ENCODE measurements around the gene MAP3K2.

The MAP3K2 gene, protein sequence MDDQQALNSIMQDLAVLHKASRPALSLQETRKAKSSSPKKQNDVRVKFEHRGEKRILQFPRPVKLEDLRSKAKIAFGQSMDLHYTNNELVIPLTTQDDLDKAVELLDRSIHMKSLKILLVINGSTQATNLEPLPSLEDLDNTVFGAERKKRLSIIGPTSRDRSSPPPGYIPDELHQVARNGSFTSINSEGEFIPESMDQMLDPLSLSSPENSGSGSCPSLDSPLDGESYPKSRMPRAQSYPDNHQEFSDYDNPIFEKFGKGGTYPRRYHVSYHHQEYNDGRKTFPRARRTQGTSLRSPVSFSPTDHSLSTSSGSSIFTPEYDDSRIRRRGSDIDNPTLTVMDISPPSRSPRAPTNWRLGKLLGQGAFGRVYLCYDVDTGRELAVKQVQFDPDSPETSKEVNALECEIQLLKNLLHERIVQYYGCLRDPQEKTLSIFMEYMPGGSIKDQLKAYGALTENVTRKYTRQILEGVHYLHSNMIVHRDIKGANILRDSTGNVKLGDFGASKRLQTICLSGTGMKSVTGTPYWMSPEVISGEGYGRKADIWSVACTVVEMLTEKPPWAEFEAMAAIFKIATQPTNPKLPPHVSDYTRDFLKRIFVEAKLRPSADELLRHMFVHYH

DNA sequence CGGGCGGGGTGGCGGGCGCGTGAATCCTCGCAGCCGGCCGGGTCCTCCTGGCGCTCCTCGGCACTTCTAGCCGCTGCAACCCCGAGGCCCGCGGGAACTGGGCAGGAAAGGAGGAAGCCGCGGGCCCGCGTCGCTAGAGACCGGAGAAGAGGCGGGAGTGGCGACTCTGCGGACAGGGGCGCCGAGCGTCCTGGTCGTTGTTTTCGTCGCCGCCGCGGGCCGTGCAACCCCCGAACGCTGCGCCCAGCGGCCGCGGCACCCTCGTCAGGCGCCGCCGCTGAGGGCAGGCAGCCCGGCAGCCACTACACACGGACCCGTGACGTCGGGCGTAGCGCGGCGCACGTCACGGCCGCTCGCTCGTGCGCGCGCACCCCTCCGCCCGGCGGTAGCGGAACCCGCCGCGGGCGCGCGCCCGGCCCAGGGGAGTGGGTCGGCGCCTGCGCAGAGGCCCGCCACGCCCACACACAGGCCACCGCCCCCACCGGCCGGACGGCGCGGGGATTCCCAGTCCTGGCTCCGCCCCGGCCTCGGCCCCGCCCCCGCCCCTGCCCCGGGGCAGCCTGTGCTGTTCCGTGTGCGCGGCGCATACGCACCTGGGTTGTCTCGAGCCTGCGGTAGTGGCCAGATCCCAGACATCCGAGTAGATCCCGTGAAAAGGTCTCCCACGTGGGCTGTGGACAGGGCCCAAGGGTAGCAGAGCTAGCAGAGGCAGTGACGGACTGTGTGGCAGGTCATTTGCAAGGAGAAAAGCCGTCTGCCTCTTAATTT is at the start of gene MAP3K2:
TSS of gene MAP3K2 (minus strand) at position 321 of the 768 bp plus-strand sequence. CDS start 44,846 bp downstream, outside the sequence.
- peak; percentile 93 for DNase-seq

GRCh38 chr2:127437056-127437455 is 49.3 kb upstream of the MAP3K2 start:
- no peak for DNase-seq

DNA sequence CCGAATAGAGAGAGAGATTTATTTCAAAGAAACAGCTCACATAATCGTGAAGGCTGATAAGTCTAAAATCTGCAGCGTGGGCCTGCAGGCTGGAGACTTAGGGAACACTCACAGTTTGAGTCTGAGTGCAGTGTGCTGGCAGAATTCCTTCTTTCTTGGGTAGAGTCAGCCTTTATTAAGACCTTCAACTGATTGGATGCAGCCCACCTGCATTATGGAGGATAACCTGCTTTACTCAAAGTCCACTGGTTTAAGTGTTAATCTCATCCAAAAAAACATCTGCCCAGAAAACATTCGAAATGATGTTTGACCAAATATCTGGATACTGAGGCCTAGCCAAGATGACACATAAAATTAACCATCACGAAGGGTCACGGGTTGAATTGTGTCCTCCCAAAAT is 46.7 kb upstream of the MAP3K2 start:
- DNase-seq, result no peak

DNA sequence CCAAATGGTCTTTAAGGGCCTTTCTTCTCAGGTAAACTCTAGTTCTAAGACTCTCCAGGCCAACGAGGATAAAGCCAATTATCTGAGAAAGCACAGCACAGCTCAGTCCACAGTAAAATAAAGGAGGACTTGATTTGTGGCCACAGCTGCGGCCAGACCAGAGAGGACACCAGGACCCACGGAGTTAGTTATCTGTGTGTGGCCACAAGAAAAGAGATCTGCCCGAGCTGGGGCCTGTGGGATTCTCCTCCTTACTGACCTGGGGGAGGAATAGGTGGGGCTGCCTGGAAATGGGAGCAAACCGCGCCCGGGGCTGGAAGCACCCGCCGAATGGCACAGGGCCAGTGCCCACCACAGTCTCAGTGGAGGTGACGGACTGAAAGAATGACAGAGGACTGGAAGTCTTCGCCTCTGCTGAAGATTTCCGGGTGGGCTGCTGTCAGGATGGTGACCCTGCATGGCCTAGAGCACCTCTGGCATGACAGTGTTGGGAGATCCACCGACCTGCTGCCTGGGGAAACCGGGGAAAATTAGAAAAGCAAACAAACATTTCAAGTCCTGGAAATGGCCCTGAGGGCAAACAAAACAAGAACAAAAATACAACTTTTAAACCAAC is 43.7 kb upstream of the MAP3K2 start:
- no peak for DNase-seq

- no peak for DNase-seq
Measured at GRCh38 chr2:127429844-127430425, 42.2 kb upstream of the MAP3K2 start.

GRCh38 chr2:127429291-127429690 is 41.5 kb upstream of the MAP3K2 start:
- DNase-seq, result no peak

- no peak for DNase-seq
Measured at GRCh38 chr2:127428815-127429109, 41.0 kb upstream of the MAP3K2 start.

DNA sequence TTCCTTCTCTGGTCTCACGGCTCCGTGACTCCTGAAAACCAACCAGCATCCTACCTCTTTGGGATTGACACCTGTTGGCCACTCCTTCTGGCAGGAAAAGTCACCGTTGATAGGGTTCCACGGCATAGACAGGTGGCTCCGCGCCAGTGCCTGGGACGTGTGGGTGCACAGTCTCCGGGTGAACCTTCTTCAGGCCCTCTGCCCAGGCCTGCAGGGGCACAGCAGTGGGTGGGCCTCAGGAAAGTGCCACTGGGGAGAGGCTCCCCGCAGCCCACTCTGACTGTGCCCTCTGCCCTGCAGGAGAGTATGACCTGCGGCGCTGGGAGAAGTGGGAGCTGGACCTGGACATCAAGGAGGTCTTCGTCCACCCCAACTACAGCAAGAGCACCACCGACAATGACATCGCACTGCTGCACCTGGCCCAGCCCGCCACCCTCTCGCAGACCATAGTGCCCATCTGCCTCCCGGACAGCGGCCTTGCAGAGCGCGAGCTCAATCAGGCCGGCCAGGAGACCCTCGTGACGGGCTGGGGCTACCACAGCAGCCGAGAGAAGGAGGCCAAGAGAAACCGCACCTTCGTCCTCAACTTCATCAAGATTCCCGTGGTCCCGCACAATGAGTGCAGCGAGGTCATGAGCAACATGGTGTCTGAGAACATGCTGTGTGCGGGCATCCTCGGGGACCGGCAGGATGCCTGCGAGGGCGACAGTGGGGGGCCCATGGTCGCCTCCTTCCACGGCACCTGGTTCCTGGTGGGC is 40.5 kb upstream of the MAP3K2 start:
- no peak for DNase-seq

DNA sequence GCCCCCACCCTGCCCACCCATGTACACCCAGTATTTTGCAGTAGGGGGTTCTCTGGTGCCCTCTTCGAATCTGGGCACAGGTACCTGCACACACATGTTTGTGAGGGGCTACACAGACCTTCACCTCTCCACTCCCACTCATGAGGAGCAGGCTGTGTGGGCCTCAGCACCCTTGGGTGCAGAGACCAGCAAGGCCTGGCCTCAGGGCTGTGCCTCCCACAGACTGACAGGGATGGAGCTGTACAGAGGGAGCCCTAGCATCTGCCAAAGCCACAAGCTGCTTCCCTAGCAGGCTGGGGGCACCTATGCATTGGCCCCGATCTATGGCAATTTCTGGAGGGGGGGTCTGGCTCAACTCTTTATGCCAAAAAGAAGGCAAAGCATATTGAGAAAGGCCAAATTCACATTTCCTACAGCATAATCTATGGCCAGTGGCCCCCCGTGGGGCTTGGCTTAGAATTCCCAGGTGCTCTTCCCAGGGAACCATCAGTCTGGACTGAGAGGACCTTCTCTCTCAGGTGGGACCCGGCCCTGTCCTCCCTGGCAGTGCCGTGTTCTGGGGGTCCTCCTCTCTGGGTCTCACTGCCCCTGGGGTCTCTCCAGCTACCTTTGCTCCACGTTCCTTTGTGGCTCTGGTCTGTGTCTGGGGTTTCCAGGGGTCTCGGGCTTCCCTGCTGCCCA is 39.7 kb upstream of the MAP3K2 start:
- no peak for DNase-seq

DNA sequence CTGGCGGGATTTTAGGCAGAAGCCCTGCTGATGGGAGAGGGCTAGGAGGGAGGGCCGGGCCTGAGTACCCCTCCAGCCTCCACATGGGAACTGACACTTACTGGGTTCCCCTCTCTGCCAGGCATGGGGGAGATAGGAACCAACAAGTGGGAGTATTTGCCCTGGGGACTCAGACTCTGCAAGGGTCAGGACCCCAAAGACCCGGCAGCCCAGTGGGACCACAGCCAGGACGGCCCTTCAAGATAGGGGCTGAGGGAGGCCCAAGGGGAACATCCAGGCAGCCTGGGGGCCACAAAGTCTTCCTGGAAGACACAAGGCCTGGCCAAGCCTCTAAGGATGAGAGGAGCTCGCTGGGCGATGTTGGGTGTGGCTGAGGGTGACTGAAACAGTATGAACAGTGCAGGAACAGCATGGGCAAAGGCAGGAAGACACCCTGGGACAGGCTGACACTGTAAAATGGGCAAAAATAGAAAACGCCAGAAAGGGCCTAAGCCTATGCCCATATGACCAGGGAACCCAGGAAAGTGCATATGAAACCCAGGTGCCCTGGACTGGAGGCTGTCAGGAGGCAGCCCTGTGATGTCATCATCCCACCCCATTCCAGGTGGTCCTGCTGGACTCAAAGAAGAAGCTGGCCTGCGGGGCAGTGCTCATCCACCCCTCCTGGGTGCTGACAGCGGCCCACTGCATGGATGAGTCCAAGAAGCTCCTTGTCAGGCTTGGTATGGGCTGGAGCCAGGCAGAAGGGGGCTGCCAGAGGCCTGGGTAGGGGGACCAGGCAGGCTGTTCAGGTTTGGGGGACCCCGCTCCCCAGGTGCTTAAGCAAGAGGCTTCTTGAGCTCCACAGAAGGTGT is 39.0 kb upstream of the MAP3K2 start:
- no peak for DNase-seq

- no peak for DNase-seq
Measured at GRCh38 chr2:127425540-127426490, 38.0 kb upstream of the MAP3K2 start.

- no peak for DNase-seq
Measured at GRCh38 chr2:127424598-127425520, 37.1 kb upstream of the MAP3K2 start.

GRCh38 chr2:127423880-127424279 is 36.1 kb upstream of the MAP3K2 start:
- DNase-seq, result no peak

DNA sequence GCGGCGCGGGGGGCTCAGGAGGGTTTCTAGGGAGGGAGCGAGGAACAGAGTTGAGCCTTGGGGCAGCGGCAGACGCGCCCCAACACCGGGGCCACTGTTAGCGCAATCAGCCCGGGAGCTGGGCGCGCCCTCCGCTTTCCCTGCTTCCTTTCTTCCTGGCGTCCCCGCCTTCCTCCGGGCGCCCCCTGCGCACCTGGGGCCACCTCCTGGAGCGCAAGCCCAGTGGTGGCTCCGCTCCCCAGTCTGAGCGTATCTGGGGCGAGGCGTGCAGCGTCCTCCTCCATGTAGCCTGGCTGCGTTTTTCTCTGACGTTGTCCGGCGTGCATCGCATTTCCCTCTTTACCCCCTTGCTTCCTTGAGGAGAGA is 35.7 kb upstream of the MAP3K2 start:
- DNase-seq, result no peak

DNA sequence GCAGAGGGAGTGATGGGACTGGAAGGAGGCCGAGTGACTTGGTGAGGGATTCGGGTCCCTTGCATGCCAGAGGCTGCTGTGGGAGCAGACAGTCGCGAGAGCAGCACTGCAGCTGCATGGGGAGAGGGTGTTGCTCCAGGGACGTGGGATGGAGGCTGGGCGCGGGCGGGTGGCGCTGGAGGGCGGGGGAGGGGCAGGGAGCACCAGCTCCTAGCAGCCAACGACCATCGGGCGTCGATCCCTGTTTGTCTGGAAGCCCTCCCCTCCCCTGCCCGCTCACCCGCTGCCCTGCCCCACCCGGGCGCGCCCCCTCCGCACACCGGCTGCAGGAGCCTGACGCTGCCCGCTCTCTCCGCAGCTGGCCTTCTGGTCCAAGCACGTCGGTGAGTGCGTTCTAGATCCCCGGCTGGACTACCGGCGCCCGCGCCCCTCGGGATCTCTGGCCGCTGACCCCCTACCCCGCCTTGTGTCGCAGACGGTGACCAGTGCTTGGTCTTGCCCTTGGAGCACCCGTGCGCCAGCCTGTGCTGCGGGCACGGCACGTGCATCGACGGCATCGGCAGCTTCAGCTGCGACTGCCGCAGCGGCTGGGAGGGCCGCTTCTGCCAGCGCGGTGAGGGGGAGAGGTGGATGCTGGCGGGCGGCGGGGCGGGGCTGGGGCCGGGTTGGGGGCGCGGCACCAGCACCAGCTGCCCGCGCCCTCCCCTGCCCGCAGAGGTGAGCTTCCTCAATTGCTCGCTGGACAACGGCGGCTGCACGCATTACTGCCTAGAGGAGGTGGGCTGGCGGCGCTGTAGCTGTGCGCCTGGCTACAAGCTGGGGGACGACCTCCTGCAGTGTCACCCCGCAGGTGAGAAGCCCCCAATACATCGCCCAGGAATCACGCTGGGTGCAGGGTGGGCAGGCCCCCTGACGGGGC is 35.0 kb upstream of the MAP3K2 start:
- DNase-seq, result no peak

GRCh38 chr2:127421871-127422558 is 34.2 kb upstream of the MAP3K2 start:
- no peak for DNase-seq
